ENCODE data around the gene ATP8A2. TPM values are rescaled to one million over a fixed set of nuclear protein-coding genes. Genes with fewer than 3 reads are reported as not detected.

ATP8A2 gene
- total RNA-seq, 4 donors from 2014 or later, result 0.29 to 0.65 (median 0.46) TPM

DNA sequence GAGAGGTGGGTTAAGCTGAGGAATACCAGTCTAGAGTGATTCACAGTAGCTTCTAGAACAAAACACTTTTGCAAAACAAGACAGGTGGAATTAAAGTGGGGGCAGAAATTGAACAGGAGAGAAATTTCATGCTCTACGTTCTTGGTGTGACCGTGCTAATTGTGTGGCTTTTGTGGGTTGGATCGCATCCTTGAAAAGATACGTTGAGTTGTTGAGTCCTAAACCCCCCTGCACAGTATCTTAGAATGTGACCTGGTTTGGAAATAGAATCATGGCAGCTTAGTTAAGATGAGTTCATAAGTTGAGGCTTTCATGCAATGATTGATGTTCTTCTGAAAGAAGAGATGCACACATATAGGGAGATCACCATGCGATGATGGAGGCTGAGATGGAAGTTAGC is 308.2 kb downstream of the ATP8A2 start:
- 80% methylated on average over 5 of the region's 5 CpGs for WGBS
- intact Hi-C loops (cut with DNase I), result no loop called here
- Histone ChIP-seq H3K4me3 (no peak overlapping the region), H3K36me3 (no peaks in the 10 kb centered on the region), H3K9me3 (no peaks in the 10 kb centered on the region), H3K4me1 (no peaks in the 10 kb centered on the region), H3K27ac (replicated peaks in 1 of 4) (no peak overlapping the region), H3K27me3 (no peaks in the 10 kb centered on the region)
- TF ChIP-seq POLR2AphosphoS5 (IDR thresholded peaks at IDR 0.05), result no peak
- TF ChIP-seq, protein P1, sequence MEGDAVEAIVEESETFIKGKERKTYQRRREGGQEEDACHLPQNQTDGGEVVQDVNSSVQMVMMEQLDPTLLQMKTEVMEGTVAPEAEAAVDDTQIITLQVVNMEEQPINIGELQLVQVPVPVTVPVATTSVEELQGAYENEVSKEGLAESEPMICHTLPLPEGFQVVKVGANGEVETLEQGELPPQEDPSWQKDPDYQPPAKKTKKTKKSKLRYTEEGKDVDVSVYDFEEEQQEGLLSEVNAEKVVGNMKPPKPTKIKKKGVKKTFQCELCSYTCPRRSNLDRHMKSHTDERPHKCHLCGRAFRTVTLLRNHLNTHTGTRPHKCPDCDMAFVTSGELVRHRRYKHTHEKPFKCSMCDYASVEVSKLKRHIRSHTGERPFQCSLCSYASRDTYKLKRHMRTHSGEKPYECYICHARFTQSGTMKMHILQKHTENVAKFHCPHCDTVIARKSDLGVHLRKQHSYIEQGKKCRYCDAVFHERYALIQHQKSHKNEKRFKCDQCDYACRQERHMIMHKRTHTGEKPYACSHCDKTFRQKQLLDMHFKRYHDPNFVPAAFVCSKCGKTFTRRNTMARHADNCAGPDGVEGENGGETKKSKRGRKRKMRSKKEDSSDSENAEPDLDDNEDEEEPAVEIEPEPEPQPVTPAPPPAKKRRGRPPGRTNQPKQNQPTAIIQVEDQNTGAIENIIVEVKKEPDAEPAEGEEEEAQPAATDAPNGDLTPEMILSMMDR (IDR thresholded peaks at IDR 0.05), result no peak
- TF ChIP-seq POLR2A (IDR thresholded peaks at IDR 0.05; ENCODE audit: low read depth), result no peak
- no peak for TF ChIP-seq EP300 (IDR thresholded peaks at IDR 0.05)
- peak; percentile 55 for DNase-seq (ENCODE audit: extremely low spot score)

DNA sequence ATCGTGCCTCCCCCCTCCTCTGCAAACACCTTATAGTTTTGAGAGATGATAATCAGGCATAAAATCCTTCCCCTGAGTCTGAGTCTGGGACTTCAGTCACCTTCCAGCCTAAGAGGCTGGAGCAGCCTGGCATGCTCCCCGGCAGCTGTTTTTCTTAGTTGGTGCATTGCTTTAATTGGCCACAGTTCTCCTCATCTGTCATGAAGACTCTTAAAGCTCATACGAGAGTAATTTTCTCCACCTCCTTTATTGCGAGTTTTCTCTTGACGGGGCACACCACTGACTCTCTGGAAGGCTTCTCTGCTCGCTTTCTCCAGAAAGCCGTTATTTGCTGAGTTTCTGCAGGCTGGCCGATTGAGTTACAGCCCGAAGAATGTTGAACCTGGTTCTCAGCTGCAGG is 310.5 kb downstream of the ATP8A2 start:
- Histone ChIP-seq H3K9me3 (no peaks in the 10 kb centered on the region), H3K4me1 (no peaks in the 10 kb centered on the region), H3K36me3 (no peaks in the 10 kb centered on the region), H3K27ac (replicated peaks in 1 of 4) (no peak overlapping the region), H3K27me3 (no peaks in the 10 kb centered on the region), H3K4me3 (no peak overlapping the region)
- peak; percentile 66 for DNase-seq (ENCODE audit: extremely low spot score)
- TF ChIP-seq POLR2AphosphoS5 (IDR thresholded peaks at IDR 0.05), result no peak
- TF ChIP-seq POLR2A (IDR thresholded peaks at IDR 0.05; ENCODE audit: low read depth), result no peak
- TF ChIP-seq EP300 (IDR thresholded peaks at IDR 0.05), result no peak
- TF ChIP-seq, protein P1 (IDR thresholded peaks at IDR 0.05), result no peak
- WGBS, result 94% methylated on average over 9 of the region's 9 CpGs
- intact Hi-C loops (cut with DNase I), result no loop called here

DNA sequence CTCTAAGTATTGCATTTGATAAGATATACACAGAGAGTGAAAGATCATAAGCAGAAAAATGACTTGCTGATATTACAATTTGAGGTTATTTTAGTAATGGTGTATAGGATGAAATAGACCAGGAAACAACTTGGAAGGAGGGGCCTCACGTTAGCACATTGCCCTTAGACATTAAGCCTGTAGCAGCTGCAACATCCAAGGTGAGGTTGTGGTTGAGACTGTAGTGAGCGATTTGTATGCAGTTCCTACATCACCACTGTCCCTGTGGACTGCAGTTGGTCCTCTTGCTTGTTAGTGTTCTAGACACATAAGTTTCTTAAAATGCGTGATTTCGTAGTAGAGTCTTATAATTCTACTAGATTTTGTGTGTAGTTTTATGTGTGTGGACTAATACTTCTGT is 311.3 kb downstream of the ATP8A2 start:
- no peaks in the 10 kb centered on the region for H3K9me3 ChIP-seq
- TF ChIP-seq, protein P1 (IDR thresholded peaks at IDR 0.05), result no peak

DNA sequence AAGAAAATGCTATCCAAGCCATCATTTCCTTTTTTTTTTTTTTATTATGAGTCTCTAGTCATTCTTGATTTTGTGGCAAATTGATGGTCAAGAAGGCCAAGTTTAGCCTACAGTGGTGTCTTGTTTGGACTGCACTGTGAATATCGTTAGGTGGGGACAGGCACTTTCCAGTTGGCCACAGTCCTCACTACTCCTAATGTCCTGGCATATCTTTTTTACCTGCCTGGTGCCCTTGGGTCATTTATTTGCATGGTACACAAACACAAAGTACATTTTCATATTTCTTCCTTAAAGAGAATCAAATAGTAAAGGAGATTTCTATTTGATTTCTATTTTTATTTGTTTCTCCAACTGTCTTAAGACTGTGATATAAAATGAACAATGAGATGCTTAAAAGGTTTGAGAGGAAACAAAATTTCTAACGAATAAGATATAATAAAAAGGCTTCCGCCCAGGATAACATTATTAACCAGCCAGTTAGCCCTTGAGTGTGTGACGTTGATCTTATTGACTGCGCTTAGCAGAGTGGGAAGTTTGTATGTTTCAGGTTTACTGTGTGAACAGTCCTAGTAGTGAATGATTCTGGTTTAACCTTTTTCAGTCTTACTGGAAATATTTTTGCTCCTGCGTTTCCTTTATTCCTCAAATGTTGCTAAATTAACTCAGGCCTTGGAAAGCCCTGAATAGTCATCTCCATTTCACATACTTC is 312.0 kb downstream of the ATP8A2 start:
- no peak for TF ChIP-seq EP300 (IDR thresholded peaks at IDR 0.05)
- TF ChIP-seq POLR2A (IDR thresholded peaks at IDR 0.05; ENCODE audit: low read depth), result no peak
- no peak for TF ChIP-seq POLR2AphosphoS5 (IDR thresholded peaks at IDR 0.05)
- TF ChIP-seq, protein P1 (IDR thresholded peaks at IDR 0.05), result no peak
- H3K27ac ChIP-seq (replicated peaks in 1 of 4), result no peak overlapping the region
- WGBS, result 87% methylated on average over 6 of the region's 6 CpGs
- no peak overlapping the region for H3K4me3 ChIP-seq
- intact Hi-C loops (cut with DNase I), result no loop called here
- H3K4me1 ChIP-seq, result peaks cover 0 to 7% (median 6%) of the 10 kb centered on the region in 4 donors
- DNase-seq (ENCODE audit: extremely low spot score), result peak; percentile 34
- no peaks in the 10 kb centered on the region for H3K27me3 ChIP-seq
- H3K36me3 ChIP-seq, result no peaks in the 10 kb centered on the region
- H3K9me3 ChIP-seq, result no peaks in the 10 kb centered on the region

More for the DNA sequence above, 311.3 kb downstream of the ATP8A2 start:
- Histone ChIP-seq H3K27ac (replicated peaks in 1 of 4) (no peak overlapping the region), H3K4me3 (no peak overlapping the region), H3K36me3 (no peaks in the 10 kb centered on the region), H3K27me3 (no peaks in the 10 kb centered on the region), H3K4me1 (peaks cover 0 to 6% (median 5%) of the 10 kb centered on the region in 4 donors)
- DNase-seq (ENCODE audit: extremely low spot score), result peak; percentile 34
- 96% methylated on average over 4 of the region's 4 CpGs for WGBS
- intact Hi-C loops (cut with DNase I), result no loop called here

DNA sequence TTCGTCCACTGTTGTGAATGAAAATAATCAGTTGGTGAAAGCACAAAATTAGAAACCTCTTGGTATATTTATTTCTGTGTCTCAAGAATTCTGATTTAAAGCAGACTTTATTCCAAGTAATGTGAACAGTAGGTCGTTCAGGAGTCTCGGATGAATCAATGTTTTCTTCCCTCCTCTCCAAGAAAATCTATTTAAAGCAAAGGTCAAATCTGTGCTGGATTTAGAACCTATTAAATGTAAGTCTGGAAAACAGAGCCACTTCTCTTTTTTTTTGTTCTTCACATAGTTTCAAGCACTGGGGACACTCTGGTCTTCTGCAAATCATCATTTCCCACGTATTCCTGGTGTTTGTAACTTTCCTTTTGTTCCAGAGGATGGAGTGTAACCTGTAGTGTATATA is 312.7 kb downstream of the ATP8A2 start:
- H3K4me3 ChIP-seq, result no peak overlapping the region
- H3K4me1 ChIP-seq, result peaks cover 0 to 7% (median 6%) of the 10 kb centered on the region in 4 donors
- H3K27ac ChIP-seq (replicated peaks in 1 of 4), result no peak overlapping the region
- no peak for DNase-seq (ENCODE audit: extremely low spot score)
- WGBS, result 43% methylated on average over 4 of the region's 4 CpGs
- no peaks in the 10 kb centered on the region for H3K36me3 ChIP-seq
- intact Hi-C loops (cut with DNase I), result no loop called here
- TF ChIP-seq, protein P1 (IDR thresholded peaks at IDR 0.05), result no peak
- TF ChIP-seq POLR2A (IDR thresholded peaks at IDR 0.05; ENCODE audit: low read depth) (no peak), EP300 (IDR thresholded peaks at IDR 0.05) (no peak), POLR2AphosphoS5 (IDR thresholded peaks at IDR 0.05) (no peak)
- H3K9me3 ChIP-seq, result no peaks in the 10 kb centered on the region
- no peaks in the 10 kb centered on the region for H3K27me3 ChIP-seq
